IPS-11a (cell line): Measurements from ENCODE around the gene SUMF1.
"Not testable (repeated sequence)": the region's sequence is repeated elsewhere in the genome, so short reads cannot be mapped to it uniquely, and the experiment has no call there.

Experiments used
- H3K4me3 ChIP-seq: one replicate; pipeline ENCODE4 v1.5.1; 2013; ENCODE audit warnings: low read depth, low read length, control low read depth

Gene SUMF1

DNA sequence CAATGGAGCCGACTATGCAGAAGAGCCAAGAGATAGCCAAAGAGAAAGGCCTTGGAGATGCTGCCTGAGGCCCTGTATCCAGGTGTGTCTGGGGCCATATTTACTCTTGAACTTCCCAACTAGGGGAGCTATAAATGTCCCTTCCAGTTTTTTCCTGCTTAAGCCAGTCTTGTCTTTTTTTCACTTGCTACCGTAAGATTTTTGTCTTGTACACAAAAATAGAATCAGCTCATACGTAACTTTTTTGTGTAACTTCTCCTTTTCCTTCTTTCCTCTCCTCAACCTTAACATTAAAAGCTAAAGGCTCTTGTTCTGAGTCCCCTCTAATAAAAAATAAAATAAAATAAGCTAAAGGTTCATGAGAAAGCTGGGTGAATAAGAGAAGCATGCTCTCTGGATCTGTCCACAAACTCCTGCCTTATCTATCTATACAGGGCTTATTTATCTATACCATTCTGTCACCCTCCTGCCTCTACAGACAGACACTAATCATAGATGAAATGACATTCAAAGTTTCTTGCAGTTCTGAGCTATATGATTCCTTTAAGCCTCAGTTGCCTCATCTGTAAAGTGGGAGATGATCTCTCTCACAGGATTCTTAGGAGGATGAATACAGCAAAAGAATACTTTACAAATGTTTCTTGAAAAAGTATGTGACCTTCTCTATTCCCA lies 4.6 kb downstream of the SUMF1 start:
- H3K4me3 ChIP-seq: no peak overlapping the region

DNA sequence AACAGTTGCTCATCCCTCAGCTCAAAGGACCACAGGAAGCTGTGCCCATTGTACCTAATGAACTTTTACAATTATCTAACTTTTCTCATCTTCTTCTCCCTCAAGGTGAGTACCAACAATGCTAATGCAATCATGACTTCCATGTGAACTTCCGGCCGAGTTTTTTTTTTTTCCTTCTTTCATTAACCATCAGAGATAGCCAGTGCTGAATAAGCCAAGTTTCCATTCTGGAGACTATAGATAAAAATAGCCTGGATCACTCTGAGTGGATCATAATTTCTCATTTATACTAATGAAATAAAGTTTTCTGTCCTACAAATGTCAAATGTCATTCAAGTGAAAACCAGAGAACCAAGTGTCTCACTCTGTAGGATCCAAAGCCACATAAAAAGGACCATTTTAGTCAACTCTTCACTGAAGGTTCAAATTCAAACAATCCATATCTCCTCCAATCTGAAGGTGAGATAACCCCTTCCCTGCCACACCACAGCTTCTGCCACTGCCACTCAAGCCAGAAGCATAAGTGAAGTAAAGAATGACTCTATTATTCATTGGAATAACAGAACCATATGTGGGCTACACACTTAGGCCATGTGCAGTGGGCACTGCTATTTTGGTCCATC lies 5.5 kb downstream of the SUMF1 start:
- no peak overlapping the region for H3K4me3 ChIP-seq

DNA sequence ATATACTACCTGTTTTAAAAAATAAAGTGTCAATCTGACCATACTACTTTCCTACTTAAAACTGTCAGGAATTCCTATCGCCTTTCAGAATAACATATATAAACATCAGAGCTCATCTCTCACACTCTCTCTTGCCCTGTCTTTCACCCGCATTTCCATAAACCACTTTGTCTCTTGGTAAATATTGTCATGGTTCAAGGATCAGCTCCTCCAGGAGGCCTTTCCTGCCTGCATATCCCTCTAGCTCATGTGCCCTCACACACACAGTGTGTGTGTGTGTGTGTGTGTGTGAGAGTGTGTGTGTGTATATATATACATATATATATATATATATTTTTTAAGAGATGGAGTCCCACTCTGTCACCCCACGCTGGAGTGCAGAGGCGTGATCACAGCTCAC lies 6.7 kb downstream of the SUMF1 start:
- H3K4me3 ChIP-seq: no peak overlapping the region

DNA sequence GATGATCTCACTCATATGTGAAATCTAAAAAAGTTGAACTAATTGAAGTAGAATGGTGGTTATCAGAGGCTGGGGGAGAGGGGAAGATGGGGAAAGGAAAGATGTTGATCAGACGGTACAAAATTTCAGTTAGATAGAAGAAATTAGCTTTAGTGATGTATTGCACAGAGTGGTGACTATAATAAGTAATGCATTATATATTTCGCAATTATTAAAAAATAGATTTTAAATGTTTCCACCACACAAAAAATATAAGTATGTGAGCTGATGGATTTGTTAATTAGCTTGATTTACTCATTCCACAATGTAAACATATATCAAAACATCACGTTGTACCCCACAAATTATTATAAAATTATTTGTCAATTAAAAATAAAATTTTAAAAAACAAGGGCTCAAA lies 8.1 kb downstream of the SUMF1 start:
- H3K4me3 ChIP-seq: no peak overlapping the region

DNA sequence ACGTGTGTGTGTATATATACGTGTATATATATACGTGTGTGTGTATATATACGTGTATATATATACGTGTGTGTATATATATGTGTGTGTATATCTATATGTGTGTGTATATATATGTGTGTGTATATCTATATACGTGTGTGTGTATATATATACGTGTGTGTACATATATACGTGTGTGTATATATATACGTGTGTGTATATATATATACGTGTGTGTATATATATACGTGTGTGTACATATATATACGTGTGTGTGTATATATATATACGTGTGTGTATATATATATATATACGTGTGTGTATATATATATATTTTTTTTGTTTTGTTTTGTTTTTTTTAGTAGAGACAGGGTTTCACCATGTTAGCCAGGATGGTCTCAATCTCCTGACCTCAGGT lies 10.3 kb downstream of the SUMF1 start:
- not testable (repeated sequence) for H3K4me3 ChIP-seq

DNA sequence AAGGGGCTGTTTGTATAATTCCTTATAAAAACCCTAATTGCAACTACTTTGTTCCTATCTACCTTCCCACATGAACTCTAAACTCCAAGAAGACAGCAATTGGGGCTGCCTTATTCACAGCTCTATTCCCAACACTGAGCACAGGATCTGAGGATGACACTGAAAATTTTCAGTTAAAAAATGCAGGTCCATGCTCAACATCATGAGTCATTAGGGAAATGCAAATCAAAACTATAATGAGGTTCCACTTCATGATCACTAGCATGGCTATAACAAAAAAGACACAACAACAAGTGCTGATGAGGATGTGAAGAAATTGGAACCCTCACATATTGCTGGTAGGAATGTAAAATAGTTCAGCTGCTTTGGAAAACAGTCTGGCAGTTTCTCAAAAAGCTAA lies 12.9 kb downstream of the SUMF1 start:
- H3K4me3 ChIP-seq: no peak overlapping the region

DNA sequence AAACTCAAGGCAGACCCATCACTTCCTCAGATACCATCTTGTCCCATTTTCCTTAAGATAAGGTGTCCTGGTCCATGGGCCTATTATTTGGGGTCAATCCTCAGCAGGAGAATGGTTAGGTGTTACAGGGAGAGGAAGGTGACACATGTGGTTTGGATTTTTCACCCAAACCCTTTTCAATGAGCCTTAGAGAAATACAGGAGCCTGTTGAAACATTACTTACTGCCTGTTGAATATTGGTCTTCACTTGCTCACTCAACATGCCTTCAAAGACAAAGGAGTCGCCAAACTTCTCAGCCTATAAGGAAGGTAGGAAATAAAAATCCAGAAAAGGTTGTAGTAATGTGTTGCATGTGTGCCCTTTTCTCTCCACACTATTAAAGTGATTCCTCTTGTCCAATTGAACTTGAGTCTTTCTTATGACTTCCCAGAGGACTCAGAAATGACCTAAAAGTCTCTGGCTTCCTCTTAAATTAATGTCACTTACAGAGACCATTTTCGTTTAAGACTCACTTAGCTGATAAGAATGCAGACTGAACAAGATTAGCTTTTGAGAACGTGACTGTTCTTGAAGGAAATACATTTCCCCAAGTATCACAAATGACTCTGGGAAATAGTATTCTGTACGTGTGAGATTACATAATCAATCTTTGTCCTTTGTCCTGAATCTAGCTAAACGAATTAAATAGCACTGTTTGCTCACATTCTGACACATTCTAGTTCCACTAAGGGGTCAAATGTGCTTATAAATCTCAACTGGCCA lies 17.8 kb downstream of the SUMF1 start:
- no peak overlapping the region for H3K4me3 ChIP-seq

DNA sequence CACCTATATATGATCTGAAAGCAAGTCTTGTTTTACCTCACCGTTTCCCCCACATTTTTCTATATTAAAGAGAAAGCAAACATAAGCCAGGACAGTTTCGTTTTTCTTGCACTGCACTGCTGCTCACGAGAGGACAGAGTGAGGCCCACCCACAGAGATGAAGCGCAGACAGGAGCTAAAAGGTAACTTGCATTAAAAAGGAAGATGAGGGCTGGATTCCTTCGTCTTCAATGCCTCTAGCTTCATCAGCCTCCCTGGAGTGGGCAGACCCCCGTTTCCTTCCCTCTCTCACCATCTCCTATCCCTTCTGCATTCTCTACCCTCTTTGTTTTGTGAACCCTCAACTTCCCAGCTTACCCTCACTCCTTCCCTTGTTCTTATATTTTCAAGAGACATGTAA lies 18.9 kb downstream of the SUMF1 start:
- no peak overlapping the region for H3K4me3 ChIP-seq

DNA sequence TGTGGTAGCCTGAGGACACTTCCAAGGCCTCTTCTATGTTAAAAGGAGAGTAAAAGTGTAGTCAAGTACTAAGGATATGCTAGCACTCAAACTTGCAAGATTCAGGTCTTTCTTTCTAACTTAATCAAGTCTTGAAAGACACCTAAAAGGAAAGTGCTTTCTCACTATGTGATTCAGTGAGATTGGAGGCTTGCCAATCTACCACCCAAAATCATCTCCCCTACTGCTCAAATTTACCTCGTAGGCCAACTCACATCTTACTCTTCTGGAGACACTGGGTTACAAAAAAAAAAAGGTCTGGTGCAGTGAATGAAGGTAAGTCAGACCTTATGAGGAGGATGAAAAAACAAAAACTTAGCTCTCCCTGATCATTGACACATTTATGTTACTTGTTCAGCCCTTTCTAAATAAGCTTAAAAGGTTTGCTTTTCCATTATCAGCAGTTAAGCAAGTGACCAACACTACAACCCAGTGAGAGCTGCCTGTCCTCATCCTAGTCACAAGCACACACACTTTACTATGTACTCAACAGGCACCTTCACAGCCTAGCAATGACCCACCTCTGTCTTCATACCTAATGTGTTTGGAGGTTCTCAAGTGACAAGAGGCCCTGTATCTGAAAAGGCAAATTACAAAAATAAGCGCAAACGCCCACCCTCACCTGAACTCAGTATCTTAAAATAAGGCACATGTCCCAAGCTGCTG lies 19.6 kb downstream of the SUMF1 start:
- no peak overlapping the region for H3K4me3 ChIP-seq

DNA sequence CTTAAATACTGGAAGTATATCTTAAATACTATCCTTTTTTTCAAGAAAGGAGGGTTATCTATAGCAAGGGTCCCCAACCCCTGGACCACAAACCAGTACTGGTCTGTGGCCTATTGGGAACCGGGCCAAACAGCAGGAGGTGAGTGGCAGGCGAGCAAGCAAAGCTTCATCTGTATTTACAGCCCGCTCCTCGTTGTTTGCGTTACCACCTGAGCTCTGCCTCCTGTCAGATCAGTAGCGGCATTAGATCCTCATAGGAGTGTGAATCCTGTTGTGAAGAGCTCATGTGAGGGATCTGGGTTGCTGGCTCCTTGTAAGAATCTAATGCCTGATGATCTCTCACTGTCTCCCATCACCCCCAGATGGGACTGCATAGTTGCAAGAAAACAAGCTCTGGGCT lies 26.1 kb downstream of the SUMF1 start:
- no peak overlapping the region for H3K4me3 ChIP-seq

DNA sequence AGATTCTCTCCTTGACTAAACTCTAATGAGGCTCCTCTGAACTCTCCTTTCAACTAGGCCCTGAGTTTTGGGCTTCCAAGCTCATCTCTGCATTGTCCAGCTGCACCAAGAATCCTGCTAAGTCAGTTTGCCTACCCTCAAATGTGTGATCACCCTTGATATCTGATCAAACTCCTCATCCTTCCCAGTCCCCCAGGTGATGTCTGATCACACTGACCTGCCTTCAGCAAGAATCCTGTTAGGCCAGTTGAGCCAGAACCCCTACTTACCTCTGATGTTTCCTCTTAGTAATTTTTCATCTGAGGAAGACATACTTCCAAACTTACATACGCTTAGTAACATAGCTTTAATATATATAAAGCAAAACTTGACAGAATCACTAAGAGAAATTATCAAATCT lies 28.8 kb downstream of the SUMF1 start:
- H3K4me3 ChIP-seq: no peak overlapping the region

DNA sequence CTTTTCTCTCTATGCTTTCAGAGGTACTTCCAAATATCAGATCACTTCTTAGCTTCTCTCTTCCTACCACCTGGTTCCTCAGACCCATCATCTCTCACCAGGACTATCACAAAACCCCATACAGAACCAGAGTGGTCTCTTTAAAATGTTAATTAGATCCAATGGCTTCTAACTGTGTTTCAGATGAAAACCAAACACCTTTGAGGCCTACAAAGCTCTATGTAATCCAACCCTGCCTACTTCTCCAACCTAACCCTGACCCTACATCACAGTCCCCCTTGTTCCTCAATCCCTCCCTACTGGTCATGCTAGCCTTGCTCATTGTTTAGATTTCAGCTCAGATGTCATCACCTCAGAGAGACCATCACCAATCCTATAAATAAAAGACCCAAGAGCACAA lies 34.8 kb downstream of the SUMF1 start:
- no peak overlapping the region for H3K4me3 ChIP-seq

DNA sequence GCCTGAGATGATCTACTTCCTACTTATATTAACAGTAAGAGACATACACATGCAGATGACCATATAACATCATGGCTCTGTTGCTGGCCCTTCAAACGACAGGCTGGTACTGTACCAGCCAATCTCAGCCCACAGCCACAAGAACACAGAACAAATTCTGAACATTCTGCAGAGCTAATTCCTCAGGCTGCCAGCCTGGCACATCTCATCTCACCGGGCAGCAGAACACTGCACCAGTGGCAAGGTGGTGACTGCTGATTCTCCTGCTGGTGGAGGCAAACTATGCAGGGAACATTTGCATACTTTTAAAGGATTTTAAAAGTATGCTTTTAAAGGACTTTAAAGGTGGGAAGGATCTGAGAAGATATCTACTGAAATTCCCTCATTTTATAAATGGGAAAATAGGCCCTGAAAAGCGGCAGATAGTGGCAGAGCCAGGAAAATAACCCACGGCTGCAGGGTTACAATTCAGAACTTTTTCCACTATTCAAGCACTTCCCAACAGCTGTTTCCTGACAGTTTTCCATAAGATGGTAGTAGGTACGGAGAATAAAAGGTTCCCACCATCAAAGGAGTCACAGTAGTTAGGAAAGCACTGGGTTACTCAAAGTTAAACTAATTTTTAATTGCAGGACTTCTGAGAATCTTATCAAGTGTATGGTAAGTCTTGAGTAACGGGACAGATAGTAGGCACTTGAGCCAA lies 37.3 kb downstream of the SUMF1 start:
- no peak overlapping the region for H3K4me3 ChIP-seq

DNA sequence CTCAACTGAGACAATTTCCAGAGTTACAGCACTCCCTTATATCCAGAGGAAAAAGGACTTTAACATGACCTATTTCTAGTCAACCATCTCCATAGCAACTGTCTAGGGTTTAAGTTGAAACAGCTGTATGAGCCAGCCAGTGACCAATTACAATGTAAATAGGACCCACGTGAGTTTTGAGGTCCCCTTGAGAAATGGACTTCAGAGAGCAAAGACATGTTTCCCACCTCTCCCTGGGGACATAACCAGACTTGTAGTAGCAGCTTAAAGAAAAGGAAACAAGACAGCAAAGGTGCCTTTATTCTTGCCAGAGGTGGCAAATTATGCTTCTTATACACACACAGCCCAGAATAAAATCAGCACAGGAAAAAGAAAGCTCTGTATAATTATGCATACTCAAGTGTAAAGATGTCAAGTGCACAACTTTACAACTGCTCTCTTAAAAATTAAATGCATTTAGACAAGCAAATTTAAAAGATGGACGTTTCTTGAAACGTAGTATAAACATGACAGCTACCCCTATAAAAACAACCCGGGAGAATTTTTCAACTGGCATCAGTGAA lies 40.2 kb downstream of the SUMF1 start:
- H3K4me3 ChIP-seq: no peak overlapping the region

DNA sequence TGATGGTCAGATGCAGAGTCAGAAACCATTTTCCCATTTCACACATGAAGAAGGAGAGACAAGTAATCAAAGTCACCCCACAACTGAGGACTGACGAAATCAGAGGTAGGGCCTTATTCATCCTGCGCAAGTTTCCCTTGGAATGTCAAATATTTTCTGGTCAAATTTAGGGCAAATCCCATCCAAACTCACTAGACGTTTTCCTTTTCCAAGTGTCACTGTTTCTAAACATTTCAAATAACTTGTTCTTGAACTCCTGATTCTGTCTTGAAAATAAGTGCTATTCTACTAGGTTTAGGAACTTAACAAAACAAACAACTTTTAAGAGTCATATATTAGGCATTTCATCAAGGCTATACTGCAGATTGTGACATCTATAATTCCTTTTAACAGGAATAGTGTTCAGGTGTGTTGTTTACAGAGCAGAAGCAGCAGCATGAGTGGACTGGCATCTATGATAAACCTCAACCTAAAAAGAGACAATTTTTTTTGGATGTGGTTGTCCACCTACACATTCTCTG lies 40.7 kb downstream of the SUMF1 start:
- H3K4me3 ChIP-seq: no peak overlapping the region

DNA sequence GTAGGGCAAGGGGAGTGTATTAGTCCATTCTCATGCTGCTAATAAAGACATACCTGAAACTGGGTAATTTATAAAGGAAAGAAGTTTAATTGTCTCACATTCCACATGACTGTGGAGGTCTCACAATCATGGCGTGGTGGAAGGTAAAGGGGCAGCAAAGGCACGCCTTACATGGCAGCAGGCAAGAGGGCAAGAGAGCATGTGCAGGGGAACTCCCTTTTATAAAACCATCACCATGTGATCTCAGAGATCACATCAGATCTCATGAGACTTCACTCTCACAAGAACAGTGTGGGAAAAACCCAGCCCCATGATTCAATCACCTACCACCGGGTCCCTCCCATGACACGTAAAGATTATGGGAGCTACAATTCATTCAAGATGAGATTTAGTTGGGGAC lies 41.4 kb downstream of the SUMF1 start:
- H3K4me3 ChIP-seq: no peak overlapping the region

DNA sequence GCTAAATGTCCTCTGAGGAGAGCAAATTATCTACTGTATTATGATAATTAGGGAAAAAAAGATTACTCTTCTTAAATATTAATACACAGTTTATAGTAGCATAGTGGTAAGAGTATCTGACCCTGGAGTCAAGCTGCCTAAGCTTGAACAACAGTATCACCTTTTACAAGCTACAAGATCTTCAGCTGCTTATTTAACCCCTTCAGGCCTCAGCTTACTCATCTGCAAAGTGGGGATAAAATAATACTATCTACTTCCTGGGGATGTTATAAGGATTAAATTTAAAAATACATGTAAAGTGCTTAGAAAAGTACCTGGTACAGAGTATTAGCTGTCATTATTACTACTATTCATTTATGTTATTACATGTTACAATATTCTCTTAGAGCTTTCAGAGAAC lies 42.0 kb downstream of the SUMF1 start:
- no peak overlapping the region for H3K4me3 ChIP-seq

DNA sequence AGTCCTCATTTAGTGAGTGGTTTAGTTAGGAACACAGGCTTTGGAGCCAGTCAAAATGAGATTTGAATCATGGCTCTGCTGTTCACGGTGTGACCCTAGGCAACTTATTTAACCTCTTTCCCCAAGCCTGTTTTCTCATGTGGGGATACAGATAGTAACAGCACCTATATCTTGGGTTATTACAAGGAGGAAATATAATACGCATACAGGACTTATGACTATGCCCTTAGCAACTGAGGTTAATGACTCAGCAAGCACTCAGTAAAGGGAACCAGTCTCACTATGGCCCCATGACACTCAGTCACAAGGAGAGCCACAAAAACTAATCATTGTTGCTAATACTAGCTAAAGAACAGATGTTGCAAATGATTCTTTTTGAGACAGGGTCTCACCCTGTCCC lies 45.9 kb downstream of the SUMF1 start:
- no peak overlapping the region for H3K4me3 ChIP-seq

DNA sequence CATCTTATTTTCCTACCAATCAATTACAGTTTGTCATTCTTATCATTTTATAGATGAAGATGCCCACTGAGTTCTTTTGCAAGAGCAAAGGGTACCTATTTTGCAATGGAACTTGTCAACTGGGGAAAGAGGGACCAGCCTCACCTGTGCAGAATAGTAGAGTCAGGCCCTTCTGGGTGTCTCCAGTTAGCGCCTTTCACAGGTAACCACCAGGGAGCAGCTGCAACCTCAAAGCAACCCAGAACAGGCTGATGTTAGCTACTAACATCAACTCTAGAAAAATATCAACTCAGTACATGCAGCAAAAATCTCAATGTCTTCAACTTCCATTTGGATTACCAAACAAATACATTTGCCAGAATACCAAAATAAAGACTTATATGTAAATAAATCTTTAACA lies 47.1 kb downstream of the SUMF1 start:
- no peak overlapping the region for H3K4me3 ChIP-seq

DNA sequence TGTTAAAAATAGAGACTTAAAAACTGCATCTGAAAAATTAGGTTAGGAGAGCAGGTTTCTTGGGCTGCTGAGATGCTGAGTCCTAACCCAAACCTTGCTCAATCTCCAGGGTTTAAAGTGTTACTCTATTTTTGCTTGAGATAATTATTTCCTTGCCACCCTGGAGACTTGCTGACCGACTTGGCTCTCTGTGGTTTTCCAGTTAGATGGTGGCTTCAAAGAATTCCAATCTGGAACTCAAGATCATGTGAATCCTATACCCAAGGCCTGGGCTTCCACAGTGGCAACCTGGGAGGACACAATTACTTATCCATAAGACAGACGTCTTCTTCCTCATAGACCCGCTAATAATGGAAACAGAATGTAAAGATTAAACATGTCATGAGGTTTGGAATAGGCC lies 47.7 kb downstream of the SUMF1 start:
- no peak overlapping the region for H3K4me3 ChIP-seq

DNA sequence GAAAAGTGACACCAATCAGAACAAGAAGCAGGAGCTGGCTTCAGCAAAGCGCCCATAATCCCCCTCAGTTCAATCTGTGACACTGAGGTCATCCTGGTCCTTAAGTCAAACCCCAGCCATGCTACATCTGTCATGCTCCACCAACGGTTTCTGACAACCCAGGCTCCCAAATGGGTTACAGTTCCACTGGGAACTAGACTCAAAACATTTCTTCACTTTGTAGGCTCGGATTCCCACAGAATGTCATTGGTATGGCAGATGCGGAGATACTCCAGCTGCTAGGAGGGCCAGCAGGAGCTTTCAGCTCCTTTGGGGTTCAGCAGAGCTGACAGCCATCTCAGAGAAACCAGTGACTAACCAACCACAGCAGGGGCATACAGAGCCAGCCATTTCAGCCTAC lies 48.9 kb downstream of the SUMF1 start:
- no peak overlapping the region for H3K4me3 ChIP-seq
